Osteocyte (in vitro differentiated cells): ENCODE measurements around the gene APBB2. TPM values are rescaled to one million over a fixed set of nuclear protein-coding genes. Genes with fewer than 3 reads are reported as not detected.

ENCODE experiments used
- DNase-seq: peaks from one replicate; pipeline ENCODE4 v3.0.0; 2021; ENCODE audit warnings: mixed read lengths; ENCODE audit not compliant: unreplicated experiment; ENCODE audit errors: extremely low spot score
- H3K27ac Mint-ChIP-seq: one replicate; pipeline ENCODE4 v1.8.0; 2021; ENCODE audit warnings: mild to moderate bottlenecking, mixed read lengths; ENCODE audit not compliant: unreplicated experiment
- H3K27me3 Mint-ChIP-seq: one replicate; pipeline ENCODE4 v1.8.0; 2021; ENCODE audit warnings: mixed read lengths; ENCODE audit not compliant: unreplicated experiment
- H3K36me3 Mint-ChIP-seq: one replicate; pipeline ENCODE4 v1.8.0; 2021; ENCODE audit warnings: mixed read lengths; ENCODE audit not compliant: unreplicated experiment
- H3K4me1 Mint-ChIP-seq: one replicate; pipeline ENCODE4 v1.8.0; 2021; ENCODE audit warnings: mixed read lengths; ENCODE audit not compliant: unreplicated experiment
- H3K4me3 Mint-ChIP-seq: one replicate; pipeline ENCODE4 v1.8.0; 2021; ENCODE audit warnings: mild to moderate bottlenecking, moderate library complexity, mixed read lengths; ENCODE audit not compliant: unreplicated experiment
- H3K9me3 Mint-ChIP-seq: one replicate; pipeline ENCODE4 v1.8.0; 2021; ENCODE audit warnings: mixed read lengths; ENCODE audit not compliant: unreplicated experiment
- CTCF ChIP-seq: fragments of 200-600 bp; sonication (generic); IDR thresholded peaks from 2 replicates; pipeline ENCODE4 v1.5.0; 2021; ENCODE audit warnings: antibody characterized with exemption, mild to moderate bottlenecking, moderate library complexity
- total RNA-seq: library from RNA; stranded (reverse); gene quantifications from 2 replicates; pipeline ENCODE4 v1.2.1, GENCODE V29; 2021

The APBB2 gene
- total RNA-seq, 1 donor from 2014 or later, result 56.2 TPM

DNA sequence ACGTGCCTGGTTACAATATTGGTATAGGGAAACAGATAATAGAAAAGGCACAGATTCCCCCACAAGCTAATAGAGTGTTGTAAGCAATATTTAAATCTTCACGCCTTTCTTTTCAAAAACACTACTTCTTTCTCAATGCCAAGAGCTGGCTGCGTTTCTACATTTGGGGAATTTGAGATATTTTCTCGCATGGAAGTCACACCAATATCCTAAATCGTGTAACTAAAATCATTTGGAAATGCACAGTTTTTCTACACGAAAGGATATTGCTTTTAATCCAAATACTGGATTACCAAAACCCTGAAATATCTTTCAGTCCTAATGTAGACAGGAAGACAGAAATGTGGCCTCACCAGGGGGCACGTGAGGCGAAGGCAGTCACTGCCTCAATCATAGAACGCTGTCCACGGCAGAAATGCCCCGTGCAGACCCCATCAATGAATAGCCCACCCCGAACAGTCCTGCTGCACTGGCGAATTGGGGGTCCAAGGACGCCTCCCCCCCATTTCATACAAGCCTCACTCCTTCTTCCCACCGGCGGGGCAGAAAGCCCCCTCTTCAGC lies 358.0 kb downstream of the APBB2 start:
- Mint-ChIP-seq H3K4me3 (peak overlapping the region; percentile 71), H3K27ac (no peak overlapping the region), H3K4me1 (peaks cover 11% of the 10 kb centered on the region), H3K9me3 (no peaks in the 10 kb centered on the region), H3K27me3 (no peaks in the 10 kb centered on the region), H3K36me3 (peaks cover 3% of the 10 kb centered on the region)
- no peak for DNase-seq
- no peak for TF ChIP-seq CTCF

DNA sequence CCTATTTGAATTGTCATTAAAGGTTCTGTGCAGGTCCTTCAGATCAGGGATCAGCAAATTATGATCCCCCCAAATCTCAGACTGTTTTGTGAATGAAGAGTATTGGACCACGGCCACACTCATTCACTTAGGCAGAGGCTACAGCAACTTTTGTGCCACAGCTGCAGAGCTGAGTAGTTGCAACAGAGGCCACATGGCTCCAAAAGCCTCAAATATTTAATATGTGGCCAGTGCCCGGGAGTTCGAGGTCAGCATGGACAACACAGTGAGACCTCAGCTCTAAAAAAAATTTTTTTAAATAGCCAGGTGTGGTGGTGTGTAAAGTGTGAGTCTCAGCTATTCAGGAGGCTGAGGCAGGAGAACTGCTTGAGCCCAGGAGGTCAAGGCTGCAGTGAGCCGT lies 363.8 kb downstream of the APBB2 start:
- DNase-seq, result no peak
- Mint-ChIP-seq H3K4me3 (no peak overlapping the region), H3K27me3 (no peaks in the 10 kb centered on the region), H3K4me1 (peaks cover 6% of the 10 kb centered on the region), H3K27ac (no peak overlapping the region), H3K36me3 (peaks cover 3% of the 10 kb centered on the region), H3K9me3 (no peaks in the 10 kb centered on the region)
- TF ChIP-seq CTCF, result no peak

- H3K4me1 Mint-ChIP-seq, result peaks cover 7% of the 10 kb centered on the region
- DNase-seq, result no peak
- no peak overlapping the region for H3K4me3 Mint-ChIP-seq
- no peaks in the 10 kb centered on the region for H3K27me3 Mint-ChIP-seq
- H3K27ac Mint-ChIP-seq, result no peak overlapping the region
- H3K9me3 Mint-ChIP-seq, result no peaks in the 10 kb centered on the region
- H3K36me3 Mint-ChIP-seq, result peaks cover 3% of the 10 kb centered on the region
- no peak for TF ChIP-seq CTCF
These were observed 365.4 kb downstream of the APBB2 start for GRCh38 chr4:40848940-40849339.

GRCh38 chr4:40848251-40848650 lies 366.1 kb downstream of the APBB2 start:
- TF ChIP-seq CTCF, result no peak
- H3K9me3 Mint-ChIP-seq, result no peaks in the 10 kb centered on the region
- no peaks in the 10 kb centered on the region for H3K36me3 Mint-ChIP-seq
- H3K27me3 Mint-ChIP-seq, result no peaks in the 10 kb centered on the region
- DNase-seq, result no peak
- H3K4me1 Mint-ChIP-seq, result peaks cover 9% of the 10 kb centered on the region
- H3K27ac Mint-ChIP-seq, result no peak overlapping the region
- no peak overlapping the region for H3K4me3 Mint-ChIP-seq

- Mint-ChIP-seq H3K36me3 (no peaks in the 10 kb centered on the region), H3K4me1 (peaks cover 14% of the 10 kb centered on the region), H3K27ac (no peak overlapping the region), H3K4me3 (no peak overlapping the region), H3K27me3 (no peaks in the 10 kb centered on the region), H3K9me3 (no peaks in the 10 kb centered on the region)
- DNase-seq, result no peak
- no peak for TF ChIP-seq CTCF
These were observed 367.8 kb downstream of the APBB2 start for GRCh38 chr4:40846532-40846931.
